Nephron progenitor cell (in vitro differentiated cells): Measurements from ENCODE around the gene LUZP2.

Experiments used
- DNase-seq: peaks from one replicate; pipeline ENCODE4 v3.0.0; 2021
- H3K27ac Mint-ChIP-seq: 2 replicates; pipeline ENCODE4 v1.8.0; 2021; ENCODE audit warnings: mild to moderate bottlenecking, moderate library complexity, mixed read lengths
- H3K27me3 Mint-ChIP-seq: 2 replicates; pipeline ENCODE4 v1.8.0; 2021; ENCODE audit warnings: mild to moderate bottlenecking, low read depth, mixed read lengths; ENCODE audit not compliant: poor library complexity
- H3K36me3 Mint-ChIP-seq: 2 replicates; pipeline ENCODE4 v1.8.0; 2021; ENCODE audit warnings: low read depth, mixed read lengths
- H3K4me1 Mint-ChIP-seq: 2 replicates; pipeline ENCODE4 v1.8.0; 2021; ENCODE audit warnings: mixed read lengths
- H3K4me3 Mint-ChIP-seq: 2 replicates; pipeline ENCODE4 v1.8.0; 2021; ENCODE audit warnings: mild to moderate bottlenecking, moderate library complexity, mixed read lengths
- H3K9me3 Mint-ChIP-seq: 2 replicates; pipeline ENCODE4 v1.8.0; 2021; ENCODE audit warnings: mild to moderate bottlenecking, moderate library complexity, mixed read lengths
- CTCF ChIP-seq: fragments of 200-600 bp; sonication (generic); IDR thresholded peaks from 2 replicates; pipeline ENCODE4 v1.5.0; 2021; ENCODE audit warnings: antibody characterized with exemption

The LUZP2 gene

GRCh38 chr11:24872186-24872585 lies 375.3 kb downstream of the LUZP2 start:
- H3K27me3 Mint-ChIP-seq: peaks cover 4% of the 10 kb centered on the region
- TF ChIP-seq CTCF: no peak
- no peak for DNase-seq
- H3K9me3 Mint-ChIP-seq: peaks cover 4% of the 10 kb centered on the region
- H3K27ac Mint-ChIP-seq: no peak overlapping the region
- no peak overlapping the region for H3K4me3 Mint-ChIP-seq
- no peaks in the 10 kb centered on the region for H3K36me3 Mint-ChIP-seq
- peaks cover 4% of the 10 kb centered on the region for H3K4me1 Mint-ChIP-seq

GRCh38 chr11:24872651-24873311 lies 375.9 kb downstream of the LUZP2 start:
- no peaks in the 10 kb centered on the region for H3K4me1 Mint-ChIP-seq
- DNase-seq: no peak
- no peak overlapping the region for H3K4me3 Mint-ChIP-seq
- peaks cover 4% of the 10 kb centered on the region for H3K9me3 Mint-ChIP-seq
- TF ChIP-seq CTCF: no peak
- no peak overlapping the region for H3K27ac Mint-ChIP-seq
- peaks cover 4% of the 10 kb centered on the region for H3K27me3 Mint-ChIP-seq
- no peaks in the 10 kb centered on the region for H3K36me3 Mint-ChIP-seq

- H3K27me3 Mint-ChIP-seq: no peaks in the 10 kb centered on the region
- no peak overlapping the region for H3K27ac Mint-ChIP-seq
- peaks cover 4% of the 10 kb centered on the region for H3K9me3 Mint-ChIP-seq
- no peaks in the 10 kb centered on the region for H3K4me1 Mint-ChIP-seq
- no peak for DNase-seq
- H3K4me3 Mint-ChIP-seq: no peak overlapping the region
- no peak for TF ChIP-seq CTCF
- no peaks in the 10 kb centered on the region for H3K36me3 Mint-ChIP-seq
Observed at GRCh38 chr11:24880962-24881361, 384.1 kb downstream of the LUZP2 start.

- Mint-ChIP-seq H3K4me3 (no peak overlapping the region), H3K27me3 (no peaks in the 10 kb centered on the region), H3K36me3 (no peaks in the 10 kb centered on the region), H3K27ac (no peak overlapping the region), H3K9me3 (no peaks in the 10 kb centered on the region), H3K4me1 (no peaks in the 10 kb centered on the region)
- no peak for TF ChIP-seq CTCF
- DNase-seq: no peak
Observed at GRCh38 chr11:24885580-24886173, 388.8 kb downstream of the LUZP2 start.

- no peak for DNase-seq
- H3K36me3 Mint-ChIP-seq: no peaks in the 10 kb centered on the region
- no peak overlapping the region for H3K27ac Mint-ChIP-seq
- no peaks in the 10 kb centered on the region for H3K4me1 Mint-ChIP-seq
- H3K9me3 Mint-ChIP-seq: no peaks in the 10 kb centered on the region
- no peak overlapping the region for H3K4me3 Mint-ChIP-seq
- TF ChIP-seq CTCF: no peak
- no peaks in the 10 kb centered on the region for H3K27me3 Mint-ChIP-seq
Observed at GRCh38 chr11:24886880-24887619, 390.2 kb downstream of the LUZP2 start.
